DND-41 (cell line): ENCODE data around the gene C19orf47.

ENCODE experiments used
- CTCF ChIP-seq: IDR thresholded peaks from 2 replicates; pipeline ENCODE4 v1.5.1; 2012; ENCODE audit warnings: borderline replicate concordance, low read length, moderate library complexity, mild to moderate bottlenecking; ENCODE audit not compliant: poor library complexity, severe bottlenecking; ENCODE audit errors: extremely low read depth
- EZH2 ChIP-seq: IDR thresholded peaks from 3 replicates; pipeline ENCODE4 v1.6.1; 2012; ENCODE audit warnings: borderline replicate concordance, low read depth, mild to moderate bottlenecking, moderate library complexity, low read length, inconsistent platforms; ENCODE audit not compliant: severe bottlenecking

- no peak for TF ChIP-seq CTCF
- TF ChIP-seq EZH2 = no peak
Observed at GRCh38 chr19:40360708-40361241, 12.6 kb upstream of the C19orf47 start.
